ENCODE data around the gene NFIB.

The NFIB gene

DNA sequence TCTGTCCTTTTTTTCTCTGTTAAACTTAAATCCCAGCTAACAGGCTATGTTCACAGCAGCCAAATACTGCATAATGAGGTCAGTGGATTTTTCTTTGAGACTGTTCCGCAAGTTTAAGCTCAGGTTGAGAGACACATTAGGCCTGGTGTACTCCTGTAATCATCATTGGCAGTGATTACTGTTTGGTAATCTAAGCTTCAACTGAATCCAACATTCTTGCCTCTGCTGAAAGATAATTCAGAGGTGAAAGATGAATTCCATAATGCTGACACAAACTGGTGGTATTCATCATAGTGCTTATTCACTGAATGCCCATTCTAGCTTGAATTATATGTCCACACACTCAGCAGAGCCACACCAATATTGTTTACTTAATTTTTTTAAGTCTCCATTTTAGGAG is 108.5 kb downstream of the NFIB start:
- no peaks in the 10 kb centered on the region for H3K9me3 ChIP-seq (ENCODE audit: insufficient read depth, low read depth, low read length)
- H3K79me2 ChIP-seq (ENCODE audit: insufficient read depth, low read length): no peaks in the 10 kb centered on the region
- H3K9ac ChIP-seq (ENCODE audit: low read depth, low read length, poor library complexity, severe bottlenecking): no peak overlapping the region
- TF ChIP-seq, protein P1, sequence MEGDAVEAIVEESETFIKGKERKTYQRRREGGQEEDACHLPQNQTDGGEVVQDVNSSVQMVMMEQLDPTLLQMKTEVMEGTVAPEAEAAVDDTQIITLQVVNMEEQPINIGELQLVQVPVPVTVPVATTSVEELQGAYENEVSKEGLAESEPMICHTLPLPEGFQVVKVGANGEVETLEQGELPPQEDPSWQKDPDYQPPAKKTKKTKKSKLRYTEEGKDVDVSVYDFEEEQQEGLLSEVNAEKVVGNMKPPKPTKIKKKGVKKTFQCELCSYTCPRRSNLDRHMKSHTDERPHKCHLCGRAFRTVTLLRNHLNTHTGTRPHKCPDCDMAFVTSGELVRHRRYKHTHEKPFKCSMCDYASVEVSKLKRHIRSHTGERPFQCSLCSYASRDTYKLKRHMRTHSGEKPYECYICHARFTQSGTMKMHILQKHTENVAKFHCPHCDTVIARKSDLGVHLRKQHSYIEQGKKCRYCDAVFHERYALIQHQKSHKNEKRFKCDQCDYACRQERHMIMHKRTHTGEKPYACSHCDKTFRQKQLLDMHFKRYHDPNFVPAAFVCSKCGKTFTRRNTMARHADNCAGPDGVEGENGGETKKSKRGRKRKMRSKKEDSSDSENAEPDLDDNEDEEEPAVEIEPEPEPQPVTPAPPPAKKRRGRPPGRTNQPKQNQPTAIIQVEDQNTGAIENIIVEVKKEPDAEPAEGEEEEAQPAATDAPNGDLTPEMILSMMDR (conservative IDR thresholded peaks at IDR 0.05; ENCODE audit: low read length): no peak
- TF ChIP-seq EZH2phosphoT487 (IDR thresholded peaks at IDR 0.05; ENCODE audit: borderline replicate concordance): no peak
- no peak overlapping the region for H2AFZ ChIP-seq (ENCODE audit: low read length)
- no peak overlapping the region for H3K4me2 ChIP-seq (ENCODE audit: low read depth, low read length, poor library complexity, severe bottlenecking)
- no peaks in the 10 kb centered on the region for H3K9me2 ChIP-seq (replicated peaks; ENCODE audit: low read depth, low read length)
- H3K4me1 ChIP-seq (ENCODE audit: insufficient read depth, low read length, poor library complexity, severe bottlenecking): peaks cover 18% of the 10 kb centered on the region
- H3K4me3 ChIP-seq (ENCODE audit: low read length, poor library complexity, severe bottlenecking): no peak overlapping the region
- no peaks in the 10 kb centered on the region for H4K20me1 ChIP-seq (ENCODE audit: insufficient read depth, low read length, poor library complexity, severe bottlenecking)
- no peaks in the 10 kb centered on the region for H3K36me3 ChIP-seq (ENCODE audit: insufficient read depth, low read length)
- H3F3A ChIP-seq (ENCODE audit: low read depth): no peaks in the 10 kb centered on the region
- H3K27me3 ChIP-seq (ENCODE audit: insufficient read depth, low read length, poor library complexity, severe bottlenecking): no peaks in the 10 kb centered on the region

DNA sequence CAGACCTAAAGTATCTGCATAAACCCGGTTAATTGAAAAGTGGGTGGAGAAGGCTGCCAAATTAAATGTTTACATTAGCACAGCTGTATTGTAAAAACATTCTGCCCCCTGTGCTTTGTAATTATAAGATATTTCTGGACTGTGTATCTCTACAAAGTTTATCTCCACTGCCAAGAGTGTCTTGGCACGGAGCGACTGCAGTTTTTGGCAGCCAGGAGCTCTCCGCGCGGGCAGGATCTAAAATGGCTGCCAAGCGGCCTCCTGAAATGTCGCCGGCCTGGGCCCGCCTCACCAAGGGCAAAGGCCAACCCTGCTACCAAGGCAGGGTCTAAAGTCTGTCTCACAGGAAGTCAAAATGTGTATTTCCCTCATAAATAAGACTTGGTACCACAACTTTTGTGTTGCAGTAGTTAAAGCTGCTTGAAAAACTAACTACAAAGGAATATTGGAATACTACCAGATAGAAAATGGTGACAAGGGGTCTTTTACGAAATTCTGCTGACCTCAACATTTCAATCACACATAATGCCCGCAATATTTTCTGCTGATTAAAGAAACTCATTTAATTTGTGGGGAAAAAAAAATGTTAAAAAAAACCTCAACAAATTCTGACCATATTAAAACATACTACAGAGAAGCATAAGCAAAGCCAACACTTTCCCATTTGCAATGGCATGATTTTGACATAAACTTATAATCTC is 110.4 kb downstream of the NFIB start:
- H3K9me3 ChIP-seq (ENCODE audit: insufficient read depth, low read depth, low read length): no peaks in the 10 kb centered on the region
- H3K9ac ChIP-seq (ENCODE audit: low read depth, low read length, poor library complexity, severe bottlenecking): no peak overlapping the region
- no peak for TF ChIP-seq EZH2phosphoT487 (IDR thresholded peaks at IDR 0.05; ENCODE audit: borderline replicate concordance)
- TF ChIP-seq, protein P1 (conservative IDR thresholded peaks at IDR 0.05; ENCODE audit: low read length): no peak
- H3F3A ChIP-seq (ENCODE audit: low read depth): no peaks in the 10 kb centered on the region
- H3K4me2 ChIP-seq (ENCODE audit: low read depth, low read length, poor library complexity, severe bottlenecking): no peak overlapping the region
- no peaks in the 10 kb centered on the region for H3K36me3 ChIP-seq (ENCODE audit: insufficient read depth, low read length)
- H4K20me1 ChIP-seq (ENCODE audit: insufficient read depth, low read length, poor library complexity, severe bottlenecking): no peaks in the 10 kb centered on the region
- H2AFZ ChIP-seq (ENCODE audit: low read length): no peak overlapping the region
- H3K4me3 ChIP-seq (ENCODE audit: low read length, poor library complexity, severe bottlenecking): no peak overlapping the region
- H3K27me3 ChIP-seq (ENCODE audit: insufficient read depth, low read length, poor library complexity, severe bottlenecking): no peaks in the 10 kb centered on the region
- no peaks in the 10 kb centered on the region for H3K79me2 ChIP-seq (ENCODE audit: insufficient read depth, low read length)
- H3K4me1 ChIP-seq (ENCODE audit: insufficient read depth, low read length, poor library complexity, severe bottlenecking): peaks cover 11% of the 10 kb centered on the region
- no peaks in the 10 kb centered on the region for H3K9me2 ChIP-seq (replicated peaks; ENCODE audit: low read depth, low read length)

DNA sequence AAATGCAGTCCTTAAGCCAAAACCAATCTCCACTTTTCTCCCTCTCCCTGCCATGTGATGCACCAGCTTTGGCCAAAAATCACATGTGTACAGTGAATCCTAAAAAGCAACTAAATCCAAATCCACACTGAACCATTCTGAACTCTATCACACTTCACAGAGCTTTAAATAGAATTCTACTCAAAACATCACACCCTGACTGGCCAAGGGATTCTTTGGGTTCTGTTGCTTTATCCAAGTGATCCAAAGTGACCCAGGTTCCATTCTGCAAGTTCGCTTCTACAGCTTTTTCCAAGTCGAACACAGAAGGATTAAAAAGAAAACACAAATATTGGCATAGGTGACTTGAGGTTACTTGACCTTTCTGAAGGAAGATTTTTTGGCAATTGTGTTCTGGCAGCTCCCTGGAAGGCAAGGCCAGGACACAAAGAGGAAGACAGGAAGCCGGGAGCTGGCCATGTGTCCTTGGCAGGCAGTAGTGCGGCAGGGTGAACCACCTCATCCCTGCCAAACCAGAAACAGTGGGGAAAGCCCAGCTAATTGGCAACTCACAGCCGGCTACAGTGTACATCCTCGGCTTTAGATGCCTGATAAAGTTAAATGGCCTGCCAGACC is 115.0 kb downstream of the NFIB start:
- H3K9me2 ChIP-seq (replicated peaks; ENCODE audit: low read depth, low read length): no peaks in the 10 kb centered on the region
- TF ChIP-seq, protein P1 (conservative IDR thresholded peaks at IDR 0.05; ENCODE audit: low read length): no peak
- TF ChIP-seq EZH2phosphoT487 (IDR thresholded peaks at IDR 0.05; ENCODE audit: borderline replicate concordance): no peak
- H3K36me3 ChIP-seq (ENCODE audit: insufficient read depth, low read length): no peaks in the 10 kb centered on the region
- no peaks in the 10 kb centered on the region for H3K27me3 ChIP-seq (ENCODE audit: insufficient read depth, low read length, poor library complexity, severe bottlenecking)
- H3K9ac ChIP-seq (ENCODE audit: low read depth, low read length, poor library complexity, severe bottlenecking): no peak overlapping the region
- H3K79me2 ChIP-seq (ENCODE audit: insufficient read depth, low read length): no peaks in the 10 kb centered on the region
- no peaks in the 10 kb centered on the region for H3F3A ChIP-seq (ENCODE audit: low read depth)
- no peak overlapping the region for H3K4me3 ChIP-seq (ENCODE audit: low read length, poor library complexity, severe bottlenecking)
- no peak overlapping the region for H2AFZ ChIP-seq (ENCODE audit: low read length)
- no peaks in the 10 kb centered on the region for H3K9me3 ChIP-seq (ENCODE audit: insufficient read depth, low read depth, low read length)
- peaks cover 4% of the 10 kb centered on the region for H3K4me1 ChIP-seq (ENCODE audit: insufficient read depth, low read length, poor library complexity, severe bottlenecking)
- no peak overlapping the region for H3K4me2 ChIP-seq (ENCODE audit: low read depth, low read length, poor library complexity, severe bottlenecking)
- no peaks in the 10 kb centered on the region for H4K20me1 ChIP-seq (ENCODE audit: insufficient read depth, low read length, poor library complexity, severe bottlenecking)
